Left ventricle myocardium inferior (tissue), 1 donor: ENCODE results near the gene UGT8. TPM values are rescaled to one million over a fixed set of nuclear protein-coding genes. Genes with fewer than 3 reads are reported as not detected.
"Not testable (repeated sequence)": the region's sequence is repeated elsewhere in the genome, so short reads cannot be mapped to it uniquely, and the experiment has no call there.

Experiments
- DNase-seq: peaks from one replicate; pipeline ENCODE4 v3.0.0-alpha.2; 2020
- H3K27ac ChIP-seq: fragments of 200-600 bp; replicated peaks from 2 replicates; pipeline ENCODE4 v1.8.0; 2021
- H3K27me3 ChIP-seq: fragments of 200-600 bp; 2 replicates; pipeline ENCODE4 v1.8.0; 2021; ENCODE audit warnings: low read depth
- H3K36me3 ChIP-seq: fragments of 200-600 bp; 2 replicates; pipeline ENCODE4 v1.8.0; 2021
- H3K4me1 ChIP-seq: fragments of 200-600 bp; 2 replicates; pipeline ENCODE4 v1.8.0; 2021
- H3K4me3 ChIP-seq: fragments of 200-600 bp; 2 replicates; pipeline ENCODE4 v1.8.0; 2021; ENCODE audit warnings: mild to moderate bottlenecking, moderate library complexity
- H3K9me3 ChIP-seq: fragments of 200-600 bp; replicated peaks from 2 replicates; pipeline ENCODE4 v1.8.0; 2021
- intact Hi-C: fragments of 100-400 bp; cut with micrococcal nuclease; formaldehyde crosslinking; loops from one replicate; pipeline ENCODE4 v1.11.0; 2022
- total RNA-seq: library from RNA; stranded (reverse); fragmentation: NEBNext Ultra II Directional; extraction: Animal tissue kit (Norgen Biotek cat#: 25700); gene quantifications from one replicate; pipeline ENCODE4 v1.2.1, GENCODE V29; 2021
- TF ChIP-seq, protein P1 (sequence below): fragments of 200-600 bp; IDR thresholded peaks from 2 replicates; pipeline ENCODE4 v1.8.0; 2021; ENCODE audit warnings: antibody characterized with exemption, mild to moderate bottlenecking, borderline replicate concordance
- donor health status: DM: no; HTN: yes; CAD: no; lungs with severe emphysema.

UGT8 gene
- total RNA-seq, 1 donor from 2014 or later: not detected

DNA sequence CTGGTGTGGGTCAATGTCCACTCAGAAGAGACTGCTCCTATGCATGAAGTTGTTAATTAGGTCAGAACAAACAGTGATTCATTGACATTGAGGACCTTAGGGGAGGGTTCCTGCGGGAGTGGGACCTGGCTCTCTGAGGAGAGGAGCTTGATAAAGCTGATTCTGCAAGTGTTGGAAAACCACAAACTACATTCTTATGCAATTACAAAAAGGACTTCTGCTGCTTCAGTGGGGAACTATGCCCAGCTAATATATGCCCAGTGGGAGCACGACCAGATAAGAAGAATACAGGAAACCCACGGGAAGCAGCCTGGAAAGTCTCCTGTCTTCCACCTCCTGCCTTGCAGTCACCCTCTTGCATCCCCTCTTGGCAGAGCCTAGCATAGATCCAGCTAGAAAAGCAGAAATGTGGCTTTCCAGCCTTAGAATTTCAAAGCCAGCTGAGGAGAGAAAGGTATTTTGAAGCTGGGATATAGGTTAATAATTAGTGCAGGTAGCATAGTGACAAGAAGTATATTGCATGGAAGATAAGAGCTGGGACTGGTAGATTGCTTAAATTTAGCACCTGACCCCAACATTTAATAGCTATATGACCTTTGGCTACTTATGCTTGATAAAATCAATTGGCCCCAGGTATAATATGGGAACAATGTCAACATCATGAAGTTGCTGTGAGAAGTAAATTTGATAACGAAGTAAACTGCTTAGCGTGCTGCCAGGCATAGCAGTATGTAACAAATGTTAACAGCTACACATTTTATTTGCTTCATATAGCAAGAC lies 34.9 kb upstream of the UGT8 start:
- Histone ChIP-seq H3K27me3 (no peaks in the 10 kb centered on the region), H3K4me1 (no peaks in the 10 kb centered on the region), H3K4me3 (no peak overlapping the region), H3K27ac (no peak overlapping the region), H3K36me3 (no peaks in the 10 kb centered on the region), H3K9me3 (peaks cover 15% of the 10 kb centered on the region)
- DNase-seq: no peak
- TF ChIP-seq, protein P1, sequence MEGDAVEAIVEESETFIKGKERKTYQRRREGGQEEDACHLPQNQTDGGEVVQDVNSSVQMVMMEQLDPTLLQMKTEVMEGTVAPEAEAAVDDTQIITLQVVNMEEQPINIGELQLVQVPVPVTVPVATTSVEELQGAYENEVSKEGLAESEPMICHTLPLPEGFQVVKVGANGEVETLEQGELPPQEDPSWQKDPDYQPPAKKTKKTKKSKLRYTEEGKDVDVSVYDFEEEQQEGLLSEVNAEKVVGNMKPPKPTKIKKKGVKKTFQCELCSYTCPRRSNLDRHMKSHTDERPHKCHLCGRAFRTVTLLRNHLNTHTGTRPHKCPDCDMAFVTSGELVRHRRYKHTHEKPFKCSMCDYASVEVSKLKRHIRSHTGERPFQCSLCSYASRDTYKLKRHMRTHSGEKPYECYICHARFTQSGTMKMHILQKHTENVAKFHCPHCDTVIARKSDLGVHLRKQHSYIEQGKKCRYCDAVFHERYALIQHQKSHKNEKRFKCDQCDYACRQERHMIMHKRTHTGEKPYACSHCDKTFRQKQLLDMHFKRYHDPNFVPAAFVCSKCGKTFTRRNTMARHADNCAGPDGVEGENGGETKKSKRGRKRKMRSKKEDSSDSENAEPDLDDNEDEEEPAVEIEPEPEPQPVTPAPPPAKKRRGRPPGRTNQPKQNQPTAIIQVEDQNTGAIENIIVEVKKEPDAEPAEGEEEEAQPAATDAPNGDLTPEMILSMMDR: no peak
- intact Hi-C loops: no loop called here

DNA sequence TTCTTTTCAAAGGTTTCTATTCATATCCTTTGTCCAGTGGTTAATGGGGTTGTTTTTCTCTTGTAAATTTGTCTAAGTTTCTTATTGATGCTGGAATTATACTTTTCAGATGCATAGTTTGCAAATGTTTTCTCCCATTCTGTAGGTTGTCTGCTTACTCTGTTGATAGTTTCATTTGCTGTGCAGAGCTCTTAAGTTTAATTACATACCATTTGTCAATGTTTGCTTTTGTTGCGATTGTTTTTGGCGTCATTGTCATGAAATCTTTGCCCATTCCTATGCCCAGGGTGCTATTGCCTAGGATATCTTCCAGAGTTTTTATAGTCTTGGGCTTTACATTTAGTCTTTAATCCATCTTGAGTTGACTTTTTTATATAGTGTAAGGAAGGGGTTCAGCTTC lies 21.2 kb upstream of the UGT8 start:
- Histone ChIP-seq H3K27ac (no peak overlapping the region), H3K9me3 (peaks cover 25% of the 10 kb centered on the region), H3K36me3 (no peaks in the 10 kb centered on the region), H3K4me3 (no peak overlapping the region), H3K27me3 (no peaks in the 10 kb centered on the region), H3K4me1 (no peaks in the 10 kb centered on the region)
- TF ChIP-seq, protein P1: no peak
- no peak for DNase-seq
- intact Hi-C loops: no loop called here

DNA sequence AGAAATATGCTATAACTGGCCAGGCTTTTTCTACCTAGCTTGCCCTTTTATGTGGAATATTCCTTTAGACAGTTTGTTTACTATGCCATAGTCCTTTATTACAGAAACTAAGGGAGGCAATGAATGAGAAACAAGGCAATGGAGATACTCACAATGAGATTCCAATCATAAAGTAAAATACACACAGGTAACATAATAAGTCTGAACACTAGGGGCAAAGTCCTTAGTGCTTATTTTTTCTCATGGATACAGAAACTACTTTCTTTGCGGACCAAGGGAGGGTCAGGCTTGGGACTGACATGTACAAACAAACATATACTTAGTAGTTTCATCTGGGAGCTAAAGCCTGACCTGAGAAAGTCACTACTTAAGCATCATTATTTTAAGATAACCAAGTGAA lies 16.0 kb upstream of the UGT8 start:
- Histone ChIP-seq H3K4me3 (no peak overlapping the region), H3K4me1 (no peaks in the 10 kb centered on the region), H3K9me3 (peaks cover 25% of the 10 kb centered on the region), H3K27ac (no peak overlapping the region), H3K36me3 (no peaks in the 10 kb centered on the region), H3K27me3 (no peaks in the 10 kb centered on the region)
- TF ChIP-seq, protein P1: no peak
- no peak for DNase-seq
- intact Hi-C loops: no loop called here

- TF ChIP-seq, protein P1: no peak
- H3K27ac ChIP-seq: no peak overlapping the region
- no peak for DNase-seq
- intact Hi-C loops: no loop called here
- no peaks in the 10 kb centered on the region for H3K9me3 ChIP-seq
- no peaks in the 10 kb centered on the region for H3K36me3 ChIP-seq
- H3K4me3 ChIP-seq: no peak overlapping the region
- H3K4me1 ChIP-seq: no peaks in the 10 kb centered on the region
- peaks cover 10% of the 10 kb centered on the region for H3K27me3 ChIP-seq
These were observed 10.3 kb upstream of the UGT8 start for GRCh38 chr4:114588305-114588704.

DNA sequence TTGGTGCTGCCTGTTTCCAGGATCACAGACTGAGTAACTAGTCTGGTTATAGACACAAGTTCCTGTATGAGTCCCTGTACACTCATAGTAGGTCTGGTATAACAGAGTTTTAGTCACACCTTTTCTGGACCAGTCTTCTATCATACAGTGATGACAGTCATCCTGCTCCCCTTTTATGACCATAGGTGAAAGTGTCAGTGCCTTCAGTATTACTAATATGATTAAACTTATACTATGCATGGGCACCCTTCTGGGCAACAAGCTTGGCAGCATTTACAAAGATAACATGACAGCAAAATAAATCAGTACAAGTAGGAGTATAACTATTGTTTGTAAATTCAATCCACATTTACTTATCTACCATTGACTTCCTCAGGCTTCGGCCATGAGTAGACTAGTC lies 8.2 kb upstream of the UGT8 start:
- intact Hi-C loops, H3K27ac ChIP-seq, H3K9me3 ChIP-seq, H3K4me3 ChIP-seq, H3K4me1 ChIP-seq, DNase-seq, H3K36me3 ChIP-seq: not testable (repeated sequence)
- peaks cover 26% of the 10 kb centered on the region for H3K27me3 ChIP-seq

DNA sequence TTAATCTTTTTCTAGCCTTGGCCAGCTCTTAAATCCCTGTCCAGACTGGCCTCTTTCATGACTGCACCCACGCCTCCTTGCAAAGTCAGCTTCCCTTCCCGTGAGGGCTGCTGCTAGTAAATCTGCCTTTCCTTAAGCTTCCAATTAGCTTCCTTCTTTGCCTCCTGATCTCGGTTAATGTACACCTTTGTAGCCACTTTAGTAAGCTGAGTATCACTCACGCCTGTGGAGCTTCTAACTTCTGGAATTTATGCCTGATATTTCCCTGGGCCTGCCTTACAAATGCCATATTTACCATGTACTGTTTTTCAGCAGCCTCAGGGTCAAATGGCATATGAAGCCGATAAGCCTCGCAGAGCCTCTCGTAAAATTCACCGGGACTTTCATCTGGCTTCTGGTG lies 5.1 kb upstream of the UGT8 start:
- TF ChIP-seq, protein P1: no peak
- intact Hi-C loops: no loop called here
- H3K4me3 ChIP-seq: no peak overlapping the region
- H3K9me3 ChIP-seq: no peaks in the 10 kb centered on the region
- H3K36me3 ChIP-seq: no peaks in the 10 kb centered on the region
- DNase-seq: no peak
- H3K27ac ChIP-seq: no peak overlapping the region
- peaks cover 8% of the 10 kb centered on the region for H3K4me1 ChIP-seq
- peaks cover 58% of the 10 kb centered on the region for H3K27me3 ChIP-seq
